GM12878 (cell line): Measurements from ENCODE around the gene RGL1. TPM values are rescaled to one million over a fixed set of nuclear protein-coding genes. Genes with fewer than 3 reads are reported as not detected.
A peak's percentile ranks its signal among the peaks of the same experiment; 100 is the strongest.

ENCODE experiments used
- ATAC-seq: fragments of 200-7000 bp; cut with Tn5 transposase; 3 replicates; pipeline ENCODE4 v1.9.1; 2020; ENCODE audit warnings: mild to moderate bottlenecking, moderate library complexity
- BruUV-seq: library from RNA; stranded (reverse); fragments of 400-500 nt; replicated peaks from 2 replicates; lab custom pipeline; 2021; lab: Mats Ljungman, UMichigan
- CTCF ChIA-PET: fragments of 300-600 bp; sonication (Branson Sonifier 250); formaldehyde crosslinking; extraction: SDS; loops from one replicate; lab custom pipeline; 2021; ENCODE audit warnings: inconsistent platforms; lab: Yijun Ruan, JAX
- POLR2A ChIA-PET: fragments of 350-600 bp; formaldehyde crosslinking; extraction: SDS; loops from one replicate; lab custom pipeline; 2021; ENCODE audit warnings: inconsistent platforms; lab: Charles Lee
- RAD21 ChIA-PET: fragments of 300-600 bp; sonication (Branson Sonifier 250); formaldehyde crosslinking; loops from one replicate; lab custom pipeline; 2023; ENCODE audit warnings: antibody characterized with exemption; ENCODE audit not compliant: unreplicated experiment; lab: Charles Lee
- SMC1A ChIA-PET: fragments of 300-600 bp; sonication (Branson Sonifier 250); formaldehyde crosslinking; loops from one replicate; lab custom pipeline; 2023; ENCODE audit not compliant: unreplicated experiment, uncharacterized antibody; lab: Charles Lee
- DNase-seq: peaks from one replicate; pipeline ENCODE4 v3.0.0-alpha.2; 2011; ENCODE audit warnings: low read depth, low spot score
- FAIRE-seq: peaks from 3 replicates; lab custom pipeline; 2011; peaks lifted over from hg19 to GRCh38; lab: Jason Lieb, UNC
- H2AFZ ChIP-seq: 2 replicates; pipeline ENCODE4 v1.6.0; 2011; ENCODE audit warnings: low read depth, low read length, control low read depth; ENCODE audit not compliant: control insufficient read depth
- H3K27ac ChIP-seq: 2 replicates; pipeline ENCODE4 v1.5.1; 2011; ENCODE audit warnings: control low read depth; ENCODE audit not compliant: control insufficient read depth, insufficient read depth
- H3K27me3 ChIP-seq, 2 experiments: replicated peaks in 1 of 2; 2 replicates each; pipeline versions ENCODE4 v1.6.0 to v1.6.1; 2011; ENCODE audit warnings: low read length in 1 of 2; ENCODE audit not compliant: control insufficient read depth in 2 of 2, insufficient read depth in 2 of 2
- H3K36me3 ChIP-seq, 2 experiments: 2 replicates each; pipeline ENCODE4 v1.5.1; 2011; ENCODE audit warnings: low read length in 1 of 2; ENCODE audit not compliant: control insufficient read depth in 2 of 2, insufficient read depth in 2 of 2
- H3K4me1 ChIP-seq: 2 replicates; pipeline ENCODE4 v1.6.1; 2011; ENCODE audit warnings: mild to moderate bottlenecking, low read length, moderate library complexity, mixed read lengths; ENCODE audit not compliant: control insufficient read depth, insufficient read depth
- H3K4me2 ChIP-seq: 2 replicates; pipeline ENCODE4 v1.6.0; 2011; ENCODE audit warnings: control low read depth; ENCODE audit not compliant: control insufficient read depth, insufficient read depth
- H3K4me3 ChIP-seq: fragments of 200-600 bp; sonication (generic); 2 replicates; pipeline ENCODE4 v1.5.1; 2016
- H3K79me2 ChIP-seq: 2 replicates; pipeline ENCODE4 v1.6.0; 2011; ENCODE audit warnings: low read length; ENCODE audit not compliant: control insufficient read depth, insufficient read depth
- H3K9ac ChIP-seq: 2 replicates; pipeline ENCODE4 v1.8.0; 2011; ENCODE audit warnings: low read length, control low read depth, mixed read lengths; ENCODE audit not compliant: control insufficient read depth, insufficient read depth
- H3K9me3 ChIP-seq: replicated peaks from 3 replicates; pipeline ENCODE4 v1.5.1; 2011; ENCODE audit warnings: mild to moderate bottlenecking, low read length; ENCODE audit not compliant: control insufficient read depth, insufficient read depth
- H4K20me1 ChIP-seq: 2 replicates; pipeline ENCODE4 v1.6.0; 2011; ENCODE audit not compliant: control insufficient read depth, insufficient read depth
- BACH1 ChIP-seq: fragments of 450-650 bp; IDR thresholded peaks from 2 replicates; pipeline ENCODE4 v1.6.1; 2017; ENCODE audit warnings: mild to moderate bottlenecking, borderline replicate concordance
- CBX3 ChIP-seq: fragments of 200-600 bp; sonication (generic); IDR thresholded peaks from 2 replicates; pipeline ENCODE4 v1.6.1; 2016; ENCODE audit warnings: low read depth, borderline replicate concordance
- CUX1 ChIP-seq: IDR thresholded peaks from 2 replicates; pipeline ENCODE4 v1.6.1; 2012; ENCODE audit warnings: improper control_type of control experiment, low read depth, low read length; ENCODE audit not compliant: insufficient replicate concordance
- HCFC1 ChIP-seq: fragments of 150-350 bp; IDR thresholded peaks from 2 replicates; pipeline ENCODE4 v1.6.1; 2014; ENCODE audit warnings: low read length
- LARP7 ChIP-seq: fragments of 450-650 bp; IDR thresholded peaks from 2 replicates; pipeline ENCODE4 v1.6.1; 2017; ENCODE audit warnings: mild to moderate bottlenecking
- MXI1 ChIP-seq: fragments of 150-350 bp; IDR thresholded peaks from 2 replicates; pipeline ENCODE4 v1.6.1; 2011; ENCODE audit warnings: low read depth, mild to moderate bottlenecking, inconsistent platforms, low read length, improper control_type of control experiment
- NBN ChIP-seq: fragments of 450-650 bp; IDR thresholded peaks from 2 replicates; pipeline ENCODE4 v1.6.1; 2016
- NFIC ChIP-seq: IDR thresholded peaks from 2 replicates; pipeline ENCODE4 v1.6.1; 2012; ENCODE audit warnings: low read depth, mild to moderate bottlenecking, inconsistent platforms, low read length, moderate library complexity
- SPI1 ChIP-seq: IDR thresholded peaks from 2 replicates; pipeline ENCODE4 v1.6.1; 2011; ENCODE audit warnings: low read depth, mild to moderate bottlenecking, low read length, moderate library complexity, borderline replicate concordance; ENCODE audit not compliant: insufficient read depth
- TCF12 ChIP-seq: IDR thresholded peaks from 2 replicates; pipeline ENCODE4 v1.6.1; 2011; ENCODE audit warnings: low read depth, mild to moderate bottlenecking, low read length
- ZNF24 ChIP-seq: fragments of 450-650 bp; IDR thresholded peaks from 2 replicates; pipeline ENCODE4 v1.6.1; 2017; ENCODE audit warnings: antibody characterized with exemption, mild to moderate bottlenecking
- ZZZ3 ChIP-seq: IDR thresholded peaks from 2 replicates; pipeline ENCODE4 v1.6.1; 2011; ENCODE audit warnings: low read depth; ENCODE audit not compliant: control insufficient read depth, insufficient read length
- WGBS: methylation state at CpG from one replicate; pipeline ENCODE4 v1.1.6; 2016; ENCODE audit warnings: low lambda C conversion rate; ENCODE audit not compliant: insufficient replicate concordance, insufficient coverage; ENCODE audit errors: missing lambda C conversion rate; 5-methylcytosine and 5-hydroxymethylcytosine counted together
- in situ Hi-C: fragments of 300-500 bp; cut with MboI; formaldehyde crosslinking; loops from 9 replicates; pipeline ENCODE4 v1.14.3; 2018; ENCODE audit warnings: mixed read lengths
- intact Hi-C: fragments of 100-400 bp; cut with micrococcal nuclease; formaldehyde crosslinking; loops from one replicate; pipeline ENCODE4 v1.14.2; 2022; ENCODE audit not compliant: unreplicated experiment
- polyA plus RNA-seq, 11 experiments: library from polyadenylated mRNA; depleted of rRNA in 4 of 11; unstranded in 6 of 11; stranded (reverse) in 5 of 11; fragments of >200 nt; fragmentation: Nextera tagmentation in 4 of 11; fragmentation: Illumina TruSeq in 1 of 11; extraction: Ambion mirVana in 4 of 11; extraction: Trizol in 1 of 11; gene quantifications; 1 replicate in 1 of 11; 2 replicates in 10 of 11; pipeline versions ENCODE4 v1.2.1 to v1.2.3, GENCODE V29; 2011 to 2016; ENCODE audit warnings: inconsistent platforms in 2 of 11, missing spikeins in 2 of 11, low read depth in 1 of 11
- total RNA-seq, 4 experiments: library from RNA; depleted of rRNA in 3 of 4; stranded (reverse); fragments of >200 nt in 3 of 4; fragmentation: Illumina TruSeq in 1 of 4; extraction: Trizol in 1 of 4; gene quantifications; 2 replicates each; pipeline versions ENCODE4 v1.2.1 to v1.2.3, GENCODE V29; 2013 to 2021

Gene RGL1
- total and polyA plus RNA-seq, 10 of the 15 experiments (the other 5 are each of a cell fraction or from before 2014, with no cell fraction given): 8.1 to 25.0 (median 19.0) TPM

- peaks cover 22% of the 10 kb centered on the region; the same call in 2 of the 3 replicates for H3K9me3 ChIP-seq
- POLR2A ChIA-PET: interaction anchor here (1.1 kb wide), 1 partner anchor 8 kb away, joined by 3 read pairs; no protein-coding TSS in a partner anchor
- no peak overlapping the region for H3K9ac ChIP-seq
- H3K79me2 ChIP-seq: no peaks in the 10 kb centered on the region
- H4K20me1 ChIP-seq: no peaks in the 10 kb centered on the region
- H3K36me3 ChIP-seq: peaks cover 0 to 2% of the 10 kb centered on the region in 2 experiments; a peak in 2 of 4 replicates
- H2AFZ ChIP-seq: no peak overlapping the region
- peak overlapping the region; percentile 62; the same call in 1 of the 2 replicates for H3K27ac ChIP-seq
- in situ Hi-C loops: no loop called here
- ATAC-seq (peak; percentile 20), DNase-seq (no peak), FAIRE-seq (peak; percentile 73)
- TF ChIP-seq MXI1 (no peak), NFIC (peak; percentile 31; the same call in 1 of the 2 replicates), SPI1 (peak; percentile 46; the same call in 1 of the 2 replicates)
- H3K27me3 ChIP-seq: no peaks in the 10 kb centered on the region
- WGBS: 55% methylated on average over 5 of the region's 5 CpGs
- RAD21 ChIA-PET: no interaction called here
- no TSS peak for BruUV-seq
- no peaks in the 10 kb centered on the region for H3K4me1 ChIP-seq
- H3K4me3 ChIP-seq: no peak overlapping the region
- CTCF ChIA-PET: interaction anchor here (1.3 kb wide), 1 partner anchor 85 kb away, joined by 3 read pairs; no protein-coding TSS in a partner anchor
- SMC1A ChIA-PET: interaction anchor here (0.8 to 1.5 kb wide), 4 partner anchors 7 to 48 kb away, joined by 3 to 5 read pairs (median 4); no protein-coding TSS in a partner anchor
- peak overlapping the region; percentile 5; the same call in 1 of the 2 replicates for H3K4me2 ChIP-seq
- intact Hi-C loops: no loop called here
Measured at GRCh38 chr1:183769956-183770815, 34.7 kb upstream of the RGL1 start.

- peak; percentile 32; the same call in 2 of the 3 replicates for ATAC-seq
- no peak overlapping the region for H3K4me2 ChIP-seq
- no peaks in the 10 kb centered on the region for H3K27me3 ChIP-seq
- no peaks in the 10 kb centered on the region for H3K4me1 ChIP-seq
- H3K9ac ChIP-seq: no peak overlapping the region
- ChIA-PET RAD21 (no interaction called here), POLR2A (no interaction called here), SMC1A (interaction anchor here (0.8 kb wide), 1 partner anchor 25 kb away, joined by 3 read pairs; no protein-coding TSS in a partner anchor), CTCF (no interaction called here)
- H4K20me1 ChIP-seq: no peaks in the 10 kb centered on the region
- no TSS peak for BruUV-seq
- H3K27ac ChIP-seq: no peak overlapping the region
- FAIRE-seq: no peak
- H2AFZ ChIP-seq: no peak overlapping the region
- peaks cover 23% of the 10 kb centered on the region; the same call in 2 of the 3 replicates for H3K9me3 ChIP-seq
- H3K79me2 ChIP-seq: no peaks in the 10 kb centered on the region
- peaks cover 0 to 2% of the 10 kb centered on the region in 2 experiments; a peak in 2 of 4 replicates for H3K36me3 ChIP-seq
- H3K4me3 ChIP-seq: no peak overlapping the region
- intact Hi-C loops: no loop called here
- no peak for DNase-seq
- in situ Hi-C loops: no loop called here
- no peak for TF ChIP-seq TCF12
- no peak for TF ChIP-seq ZZZ3
- TF ChIP-seq BACH1: no peak
- TF ChIP-seq ZNF24: no peak
- no peak for TF ChIP-seq CUX1
- TF ChIP-seq NBN: no peak
- TF ChIP-seq CBX3: no peak
- no peak for TF ChIP-seq LARP7
- no peak for TF ChIP-seq HCFC1
Measured at GRCh38 chr1:183770816-183771128, 34.1 kb upstream of the RGL1 start.
